Left ventricle myocardium superior (tissue), 1 donor: ENCODE results near the gene CPED1. TPM values are rescaled to one million over a fixed set of nuclear protein-coding genes. Genes with fewer than 3 reads are reported as not detected.
"Not testable (repeated sequence)": the region's sequence is repeated elsewhere in the genome, so short reads cannot be mapped to it uniquely, and the experiment has no call there.

Experiments used
- ATAC-seq: fragments of 200-7000 bp; cut with Tn5 transposase; one replicate; pipeline ENCODE4 v1.9.1; 2020; ENCODE audit warnings: mild to moderate bottlenecking, moderate library complexity
- DNase-seq: peaks from one replicate; pipeline ENCODE4 v3.0.0-alpha.2; 2020
- intact Hi-C: fragments of 100-400 bp; cut with micrococcal nuclease; formaldehyde crosslinking; loops from one replicate; pipeline ENCODE4 v1.11.0; 2022
- total RNA-seq: library from RNA; stranded (reverse); fragmentation: NEBNext Ultra II Directional; extraction: Animal tissue kit (Norgen Biotek cat#: 25700); gene quantifications from one replicate; pipeline ENCODE4 v1.2.1, GENCODE V29; 2021
- donor health status: DM: no; HTN: yes; CAD: no; lungs with severe emphysema.

The CPED1 gene
- total RNA-seq, 1 donor from 2014 or later: 32.8 TPM

- intact Hi-C loops: no loop called here
- ATAC-seq (no peak), DNase-seq (no peak)
These were observed 4.5 kb downstream of the CPED1 start for GRCh38 chr7:120992965-120993494.

DNA sequence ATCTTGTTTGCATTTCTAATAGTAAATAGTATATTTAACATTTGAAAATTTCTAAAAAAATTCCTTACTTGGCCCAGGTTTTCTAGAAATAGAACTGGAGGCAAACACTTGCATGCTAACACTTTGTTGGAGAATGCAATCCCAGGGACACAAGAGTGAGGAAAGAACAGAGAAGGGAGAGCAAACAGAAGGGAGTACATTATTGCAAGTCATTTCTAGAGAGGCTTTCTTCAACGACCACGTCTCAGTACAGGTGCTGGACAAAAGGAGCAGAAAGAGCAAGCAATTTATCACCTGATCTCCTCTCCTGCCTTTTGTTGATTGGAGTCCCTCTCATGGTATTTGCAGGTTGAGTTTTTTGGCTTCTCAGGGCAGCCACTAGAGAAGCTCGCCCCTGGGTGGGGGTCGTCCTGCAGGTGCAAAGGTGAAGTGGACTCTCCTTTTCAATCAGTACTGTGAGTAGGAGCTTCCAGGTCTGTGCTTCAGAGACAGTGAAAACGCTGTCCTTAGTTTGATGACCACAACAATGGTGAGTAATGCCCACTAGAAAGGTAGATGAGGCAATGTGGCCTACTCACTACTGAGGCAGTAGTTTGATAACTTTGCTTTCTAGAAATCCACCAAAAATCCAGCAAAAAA lies 5.2 kb downstream of the CPED1 start:
- no peak for ATAC-seq
- intact Hi-C loops: no loop called here
- no peak for DNase-seq

DNA sequence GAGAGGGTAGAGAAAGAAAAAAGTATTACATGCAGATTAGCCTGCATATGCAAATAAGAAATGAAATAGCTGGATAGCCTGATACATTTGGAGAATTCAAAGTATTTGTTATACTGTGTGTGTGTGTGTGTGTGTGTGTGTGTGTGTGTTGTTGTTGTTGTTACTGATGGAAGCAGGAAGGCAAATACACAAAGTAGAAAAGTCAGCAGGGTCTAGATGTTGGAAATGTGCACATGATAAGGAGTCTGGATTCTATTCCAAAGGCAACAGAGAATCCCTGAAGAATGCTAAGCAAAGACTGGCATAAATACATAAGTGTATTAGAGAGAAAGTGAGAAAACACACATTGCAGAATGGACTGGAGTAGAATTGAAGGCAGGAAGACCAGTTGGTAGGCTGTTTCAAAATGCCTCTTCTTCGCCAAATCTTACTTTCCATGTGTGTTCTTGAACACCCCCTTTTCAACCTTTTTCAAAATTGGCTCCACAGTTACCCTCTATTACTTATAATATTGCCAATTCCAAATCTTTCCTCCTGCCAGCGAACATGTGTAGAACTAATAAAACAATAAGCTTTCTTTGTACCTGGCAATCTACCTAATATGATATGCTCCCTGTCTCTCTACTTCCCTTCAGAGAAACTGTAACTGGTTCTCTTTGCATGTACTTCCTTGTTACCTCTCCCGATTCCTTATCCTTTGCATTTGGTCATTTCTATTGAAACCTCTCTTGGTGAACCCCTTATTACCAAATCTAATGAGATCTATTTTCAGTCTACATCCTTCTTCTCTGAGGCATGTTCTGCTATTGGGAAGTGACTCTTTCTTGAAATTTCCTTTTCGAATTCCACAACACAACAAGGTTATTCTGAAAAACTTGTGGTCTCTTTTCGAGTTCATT lies 6.2 kb downstream of the CPED1 start:
- DNase-seq (no peak), ATAC-seq (no peak)
- intact Hi-C loops: no loop called here

DNA sequence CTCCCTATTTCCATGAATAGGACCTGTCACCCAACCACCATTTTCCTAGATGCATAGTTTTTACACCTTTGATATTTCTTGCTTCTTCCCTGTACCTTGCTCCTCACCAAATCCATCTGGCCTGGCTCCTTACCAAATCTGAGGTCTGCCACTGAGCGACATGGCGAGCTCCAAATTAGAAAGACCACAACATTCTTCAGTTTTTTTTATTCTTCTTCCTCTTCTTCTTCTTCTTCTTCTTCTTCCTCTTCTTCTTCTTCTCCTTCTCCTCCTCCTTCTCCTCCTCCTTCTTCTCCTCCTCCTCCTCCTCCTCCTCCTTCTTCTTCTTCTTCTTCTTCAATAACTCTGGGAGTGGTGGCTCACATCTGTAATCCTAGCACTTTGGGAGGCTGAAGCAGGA lies 7.1 kb downstream of the CPED1 start:
- intact Hi-C loops: no loop called here

GRCh38 chr7:120996333-120996987 lies 7.9 kb downstream of the CPED1 start:
- DNase-seq (peak; percentile 19), ATAC-seq (peak; percentile 70)
- intact Hi-C loops: no loop called here

More for the DNA sequence above, 7.1 kb downstream of the CPED1 start:
- no peak for DNase-seq
- no peak for ATAC-seq

- ATAC-seq: no peak
- intact Hi-C loops: no loop called here
- DNase-seq: no peak
These were observed 8.5 kb downstream of the CPED1 start for GRCh38 chr7:120996988-120997345.

GRCh38 chr7:120997882-120998474 lies 9.5 kb downstream of the CPED1 start:
- DNase-seq (peak; percentile 35), ATAC-seq (peak; percentile 13)
- intact Hi-C loops: no loop called here

DNA sequence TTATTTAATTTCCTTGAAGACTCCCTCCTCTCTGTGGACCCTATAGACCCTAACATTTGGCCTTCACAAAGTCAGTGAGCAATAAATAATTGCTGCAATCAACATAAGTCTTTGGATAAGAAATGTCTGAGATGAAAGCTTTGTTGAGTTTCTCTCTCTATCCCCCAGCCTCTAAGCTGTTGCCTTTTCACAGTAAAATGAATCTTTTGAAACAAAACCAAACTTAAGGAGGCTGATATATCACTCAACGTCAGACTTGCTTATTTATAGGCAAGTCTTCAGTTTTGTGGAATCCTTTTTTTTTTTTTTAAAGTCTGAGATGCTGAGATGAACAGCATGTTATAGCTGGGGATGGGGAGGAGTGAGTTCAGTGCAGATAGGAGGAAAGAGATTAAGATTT lies 10.0 kb downstream of the CPED1 start:
- intact Hi-C loops: no loop called here
- DNase-seq (no peak), ATAC-seq (no peak)

- ATAC-seq (no peak), DNase-seq (no peak)
- intact Hi-C loops: no loop called here
These were observed 10.6 kb downstream of the CPED1 start for GRCh38 chr7:120998996-120999565.

GRCh38 chr7:121000081-121000983 lies 11.8 kb downstream of the CPED1 start:
- ATAC-seq: peak; percentile 23
- DNase-seq: no peak
- intact Hi-C loops: no loop called here

- DNase-seq: no peak
- no peak for ATAC-seq
- intact Hi-C loops: no loop called here
These were observed 12.9 kb downstream of the CPED1 start for GRCh38 chr7:121001234-121001906.

GRCh38 chr7:121002048-121002756 lies 13.7 kb downstream of the CPED1 start:
- intact Hi-C loops: no loop called here
- ATAC-seq (no peak), DNase-seq (no peak)

DNA sequence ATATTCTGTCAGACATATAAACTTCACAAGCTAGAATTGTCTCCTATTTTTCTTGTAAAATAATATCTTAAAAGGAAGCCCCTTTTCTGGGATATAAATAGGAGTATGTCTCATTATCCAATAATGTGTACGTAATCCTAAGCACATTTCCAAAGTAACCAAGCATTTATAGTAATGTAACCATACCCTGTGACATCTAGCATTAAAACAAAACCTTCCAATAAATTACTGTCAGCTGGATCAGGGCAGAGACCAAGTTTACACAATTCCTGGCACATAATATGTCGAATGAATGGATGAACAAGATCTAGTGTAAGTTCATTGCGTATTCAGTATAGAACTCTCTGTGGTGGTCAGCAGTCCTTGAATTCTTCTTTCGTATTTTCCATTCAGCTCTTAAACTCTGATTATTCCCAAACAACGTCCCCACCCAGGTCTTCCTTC lies 14.3 kb downstream of the CPED1 start:
- intact Hi-C loops: no loop called here

DNA sequence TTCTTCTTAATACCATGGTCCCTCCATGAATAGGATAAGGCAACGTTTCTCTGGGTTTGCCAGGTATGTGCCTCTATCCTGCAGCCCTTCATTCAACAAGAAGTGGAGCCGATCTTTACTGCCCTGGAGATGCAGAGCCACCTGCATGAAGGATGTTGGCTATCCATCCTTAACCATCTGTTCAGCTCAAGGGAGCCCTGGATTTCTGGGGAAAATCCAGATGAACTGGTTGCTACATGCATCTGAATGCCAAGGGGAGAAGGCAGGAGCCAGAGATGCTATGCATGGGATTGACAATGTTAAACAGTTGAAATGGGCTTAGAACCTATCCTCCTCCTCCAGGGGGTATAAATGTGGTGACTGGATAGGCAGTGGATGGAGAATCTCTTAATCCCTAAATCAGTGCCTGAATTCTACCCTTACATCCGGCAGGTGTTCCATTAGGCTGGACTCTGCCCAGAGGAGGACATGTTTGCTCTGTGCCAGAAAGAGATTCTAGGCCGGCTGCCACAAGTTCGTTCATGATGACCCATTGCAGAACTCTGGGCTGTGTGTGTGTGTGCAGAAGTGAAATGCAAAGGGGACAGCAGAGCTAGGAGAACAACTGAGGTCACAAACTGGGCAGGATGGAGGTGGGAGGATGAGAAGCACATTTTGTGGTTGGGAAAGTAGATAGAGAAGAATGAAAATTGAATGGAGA lies 15.6 kb downstream of the CPED1 start:
- ATAC-seq (peak; percentile 82), DNase-seq (peak; percentile 57)
- intact Hi-C loops: no loop called here

More for the DNA sequence above, 14.3 kb downstream of the CPED1 start:
- DNase-seq (no peak), ATAC-seq (no peak)

- ATAC-seq, intact Hi-C loops, DNase-seq: not testable (repeated sequence)
These were observed 16.5 kb downstream of the CPED1 start for GRCh38 chr7:121005058-121005457.

- DNase-seq: no peak
- intact Hi-C loops: no loop called here
- peak; percentile 15 for ATAC-seq
These were observed 17.6 kb downstream of the CPED1 start for GRCh38 chr7:121005996-121006584.
